Endodermal cell (in vitro differentiated cells): ENCODE results near the gene KIF2A. TPM values are rescaled to one million over a fixed set of nuclear protein-coding genes. Genes with fewer than 3 reads are reported as not detected.

Experiments used
- DNase-seq: peaks from one replicate; pipeline ENCODE4 v3.0.0-alpha.2; 2017
- H3K27ac ChIP-seq: 2 replicates; pipeline ENCODE4 v1.5.1; 2013; ENCODE audit warnings: mild to moderate bottlenecking, low read depth, low read length, moderate library complexity
- H3K27me3 ChIP-seq: 2 replicates; pipeline ENCODE4 v1.6.1; 2013; ENCODE audit warnings: mild to moderate bottlenecking, low read length, moderate library complexity; ENCODE audit not compliant: insufficient read depth, control insufficient read depth, poor library complexity, severe bottlenecking
- H3K36me3 ChIP-seq: 2 replicates; pipeline ENCODE4 v1.7.0; 2013; ENCODE audit warnings: mild to moderate bottlenecking, low read length, moderate library complexity; ENCODE audit not compliant: control insufficient read depth, insufficient read depth
- H3K4me1 ChIP-seq: one replicate; pipeline ENCODE4 v1.7.0; 2013; ENCODE audit warnings: low read length; ENCODE audit not compliant: control insufficient read depth, insufficient read depth
- H3K4me3 ChIP-seq: 2 replicates; pipeline ENCODE4 v1.5.1; 2013; ENCODE audit warnings: mild to moderate bottlenecking, low read length, moderate library complexity
- H3K9ac ChIP-seq: 2 replicates; pipeline ENCODE4 v1.6.1; 2013; ENCODE audit warnings: mild to moderate bottlenecking, low read length, moderate library complexity; ENCODE audit not compliant: poor library complexity, severe bottlenecking; ENCODE audit errors: extremely low read depth
- H3K9me3 ChIP-seq: 2 replicates; pipeline ENCODE4 v1.6.1; 2013; ENCODE audit warnings: mild to moderate bottlenecking, low read length, moderate library complexity; ENCODE audit not compliant: control insufficient read depth
- H3K27ac Mint-ChIP-seq: 2 replicates; pipeline ENCODE4 v1.8.0; 2020; ENCODE audit warnings: mixed read lengths
- H3K27me3 Mint-ChIP-seq: 2 replicates; pipeline ENCODE4 v1.8.0; 2021; ENCODE audit warnings: mild to moderate bottlenecking, mixed read lengths; ENCODE audit not compliant: insufficient read depth
- H3K36me3 Mint-ChIP-seq: 2 replicates; pipeline ENCODE4 v1.8.0; 2020; ENCODE audit warnings: low read depth, mixed read lengths
- H3K4me1 Mint-ChIP-seq: 2 replicates; pipeline ENCODE4 v1.8.0; 2020; ENCODE audit warnings: mixed read lengths
- H3K4me3 Mint-ChIP-seq: 2 replicates; pipeline ENCODE4 v1.8.0; 2020; ENCODE audit warnings: mild to moderate bottlenecking, moderate library complexity, mixed read lengths
- H3K9me3 Mint-ChIP-seq: 2 replicates; pipeline ENCODE4 v1.8.0; 2020; ENCODE audit warnings: mild to moderate bottlenecking, mixed read lengths
- WGBS, 2 experiments: methylation state at CpG; one replicate each; pipeline versions ENCODE4 v1.1.5 to v1.1.7; 2013; ENCODE audit warnings: missing lambda C conversion rate in 2 of 2, mixed read lengths in 1 of 2; ENCODE audit not compliant: insufficient coverage in 1 of 2, insufficient read length in 1 of 2; 5-methylcytosine and 5-hydroxymethylcytosine counted together
- total RNA-seq, 2 donors: library from RNA; stranded (reverse); fragmentation: NEBNext Ultra II Directional in 1 of 2; extraction: Animal tissue kit (Norgen Biotek cat#: 25700) in 1 of 2; gene quantifications; 2 replicates in 1 of 2; 3 replicates in 1 of 2; pipeline ENCODE4 v1.2.1, GENCODE V29; 2021
- TF ChIP-seq, protein P1 (sequence below): fragments of 200-600 bp; sonication (generic); conservative IDR thresholded peaks from 2 replicates; pipeline ENCODE4 v1.5.0; 2021; ENCODE audit warnings: antibody characterized with exemption, mild to moderate bottlenecking

Gene KIF2A
- total RNA-seq, 2 donors from 2014 or later, result 67.4 to 74.6 TPM

DNA sequence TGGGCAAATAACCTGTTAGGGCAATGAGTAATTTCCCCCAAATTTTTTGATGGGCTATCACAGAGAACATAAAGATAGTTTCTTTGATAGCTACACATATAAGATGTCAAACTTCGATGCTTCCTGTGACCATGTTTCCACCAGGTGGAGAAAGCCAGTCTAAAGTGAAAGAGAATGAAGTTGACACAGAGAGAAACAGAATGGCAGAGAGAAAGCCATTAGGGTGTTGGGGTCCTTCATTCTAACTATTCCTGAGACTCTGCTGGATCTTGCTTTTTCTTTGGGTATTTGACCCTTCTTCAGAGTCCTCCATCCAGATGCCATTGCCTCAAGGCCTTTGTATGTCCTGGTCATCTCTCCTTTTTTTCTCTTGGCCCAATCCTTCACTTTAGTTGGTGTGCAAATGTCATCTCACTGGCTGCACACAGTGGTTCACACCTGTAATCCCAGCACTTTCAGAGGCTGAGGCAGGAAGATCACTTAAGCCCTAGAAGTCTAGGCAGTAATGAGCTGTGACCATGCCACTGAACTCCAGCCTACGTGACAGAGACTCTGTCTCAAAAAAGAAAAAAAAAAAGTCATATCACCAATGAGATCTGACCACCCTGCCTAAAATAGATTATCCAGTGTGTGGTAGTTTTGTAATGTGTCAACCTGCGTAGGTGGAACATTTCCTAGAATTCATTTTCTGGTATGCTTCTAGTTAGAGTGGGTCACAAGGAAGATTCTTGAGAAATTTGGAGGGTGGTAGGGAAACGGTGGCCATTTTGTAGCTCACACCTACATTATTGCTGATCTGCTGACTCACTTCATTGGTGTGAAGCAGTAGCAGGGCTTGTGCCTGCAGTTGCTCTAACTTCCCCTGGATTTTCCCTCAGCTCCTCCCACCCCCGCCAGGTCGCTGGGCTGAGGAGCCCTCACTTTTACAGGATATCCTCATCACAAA lies 20.8 kb upstream of the KIF2A start:
- Histone ChIP-seq H3K27ac (no peak overlapping the region), H3K27me3 (no peaks in the 10 kb centered on the region), H3K9ac (no peak overlapping the region), H3K4me3 (peak overlapping the region; percentile 71), H3K4me1 (no peaks in the 10 kb centered on the region), H3K36me3 (no peaks in the 10 kb centered on the region), H3K9me3 (peaks cover 25% of the 10 kb centered on the region)
- H3K27ac Mint-ChIP-seq, result no peak overlapping the region
- DNase-seq, result no peak
- peaks cover 3% of the 10 kb centered on the region for H3K36me3 Mint-ChIP-seq
- peaks cover 12% of the 10 kb centered on the region for H3K27me3 Mint-ChIP-seq
- no peak overlapping the region for H3K4me3 Mint-ChIP-seq
- TF ChIP-seq, protein P1, sequence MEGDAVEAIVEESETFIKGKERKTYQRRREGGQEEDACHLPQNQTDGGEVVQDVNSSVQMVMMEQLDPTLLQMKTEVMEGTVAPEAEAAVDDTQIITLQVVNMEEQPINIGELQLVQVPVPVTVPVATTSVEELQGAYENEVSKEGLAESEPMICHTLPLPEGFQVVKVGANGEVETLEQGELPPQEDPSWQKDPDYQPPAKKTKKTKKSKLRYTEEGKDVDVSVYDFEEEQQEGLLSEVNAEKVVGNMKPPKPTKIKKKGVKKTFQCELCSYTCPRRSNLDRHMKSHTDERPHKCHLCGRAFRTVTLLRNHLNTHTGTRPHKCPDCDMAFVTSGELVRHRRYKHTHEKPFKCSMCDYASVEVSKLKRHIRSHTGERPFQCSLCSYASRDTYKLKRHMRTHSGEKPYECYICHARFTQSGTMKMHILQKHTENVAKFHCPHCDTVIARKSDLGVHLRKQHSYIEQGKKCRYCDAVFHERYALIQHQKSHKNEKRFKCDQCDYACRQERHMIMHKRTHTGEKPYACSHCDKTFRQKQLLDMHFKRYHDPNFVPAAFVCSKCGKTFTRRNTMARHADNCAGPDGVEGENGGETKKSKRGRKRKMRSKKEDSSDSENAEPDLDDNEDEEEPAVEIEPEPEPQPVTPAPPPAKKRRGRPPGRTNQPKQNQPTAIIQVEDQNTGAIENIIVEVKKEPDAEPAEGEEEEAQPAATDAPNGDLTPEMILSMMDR, result no peak
- WGBS, 2 experiments, result 97 to 100% methylated on average over 3 to 6 of the region's 6 CpGs
- peaks cover 18% of the 10 kb centered on the region for H3K9me3 Mint-ChIP-seq
- peaks cover 4% of the 10 kb centered on the region for H3K4me1 Mint-ChIP-seq

- H3K9me3 ChIP-seq, result peaks cover 25% of the 10 kb centered on the region
- no peaks in the 10 kb centered on the region for H3K27me3 ChIP-seq
- no peak overlapping the region for H3K4me3 ChIP-seq
- TF ChIP-seq, protein P1, result no peak
- H3K9ac ChIP-seq, result no peak overlapping the region
- H3K27ac ChIP-seq, result no peak overlapping the region
- H3K27ac Mint-ChIP-seq, result no peak overlapping the region
- WGBS, 2 experiments, result 89 to 92% methylated on average over 2 to 3 of the region's 3 CpGs
- H3K36me3 Mint-ChIP-seq, result peaks cover 3% of the 10 kb centered on the region
- DNase-seq, result no peak
- peaks cover 14% of the 10 kb centered on the region for H3K27me3 Mint-ChIP-seq
- H3K9me3 Mint-ChIP-seq, result peaks cover 32% of the 10 kb centered on the region
- H3K4me3 Mint-ChIP-seq, result no peak overlapping the region
- peaks cover 4% of the 10 kb centered on the region for H3K4me1 Mint-ChIP-seq
- H3K36me3 ChIP-seq, result no peaks in the 10 kb centered on the region
- no peaks in the 10 kb centered on the region for H3K4me1 ChIP-seq
These were observed 19.2 kb upstream of the KIF2A start for GRCh38 chr5:62286834-62287233.

GRCh38 chr5:62287237-62287636 lies 18.8 kb upstream of the KIF2A start:
- TF ChIP-seq, protein P1, result no peak
- DNase-seq, result no peak
- Histone ChIP-seq H3K4me3 (no peak overlapping the region), H3K9me3 (peaks cover 25% of the 10 kb centered on the region), H3K27me3 (no peaks in the 10 kb centered on the region), H3K36me3 (no peaks in the 10 kb centered on the region), H3K9ac (no peak overlapping the region), H3K4me1 (no peaks in the 10 kb centered on the region), H3K27ac (no peak overlapping the region)
- Mint-ChIP-seq H3K27ac (no peak overlapping the region), H3K36me3 (peaks cover 3% of the 10 kb centered on the region), H3K4me1 (peaks cover 4% of the 10 kb centered on the region), H3K4me3 (no peak overlapping the region), H3K27me3 (peaks cover 18% of the 10 kb centered on the region), H3K9me3 (peaks cover 36% of the 10 kb centered on the region)
- WGBS, 2 experiments, result 87 to 97% methylated on average over 3 of the region's 3 CpGs
